Stimulated activated CD8-positive, alpha-beta memory T cell treated with anti-CD3 and anti-CD28 coated beads, Interleukin-4, amount 100 ng/mL, for 4 hours (primary cell): ENCODE measurements around the gene SSBP4.

ENCODE experiments used
- DNase-seq, 2 donors: peaks; one replicate each; pipeline ENCODE4 v3.0.0-alpha.2; 2020; ENCODE audit warnings: low read depth in 2 of 2, low spot score in 1 of 2

The SSBP4 gene

GRCh38 chr19:18442941-18443340 is 23.7 kb downstream of the SSBP4 start:
- no peak for DNase-seq

DNA sequence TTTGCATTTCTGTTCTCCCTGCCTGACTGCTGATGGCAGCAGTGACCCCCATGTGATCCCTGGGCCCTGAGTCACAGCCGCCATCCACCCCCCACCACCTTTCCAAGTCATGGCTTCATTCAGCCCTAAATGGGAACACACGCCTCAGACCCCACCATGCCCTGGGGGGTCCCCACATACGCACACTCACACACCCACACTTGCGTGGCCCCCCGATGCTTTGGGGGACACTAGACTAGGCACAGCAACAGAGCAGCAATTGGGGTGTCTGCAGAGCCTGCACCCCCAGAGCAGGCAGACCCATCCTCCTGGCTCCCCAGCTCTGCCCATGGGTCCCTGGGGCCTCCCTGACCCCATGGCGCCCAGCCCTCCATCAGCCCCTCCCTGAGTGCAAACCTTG is 24.2 kb downstream of the SSBP4 start:
- no peak for DNase-seq

DNA sequence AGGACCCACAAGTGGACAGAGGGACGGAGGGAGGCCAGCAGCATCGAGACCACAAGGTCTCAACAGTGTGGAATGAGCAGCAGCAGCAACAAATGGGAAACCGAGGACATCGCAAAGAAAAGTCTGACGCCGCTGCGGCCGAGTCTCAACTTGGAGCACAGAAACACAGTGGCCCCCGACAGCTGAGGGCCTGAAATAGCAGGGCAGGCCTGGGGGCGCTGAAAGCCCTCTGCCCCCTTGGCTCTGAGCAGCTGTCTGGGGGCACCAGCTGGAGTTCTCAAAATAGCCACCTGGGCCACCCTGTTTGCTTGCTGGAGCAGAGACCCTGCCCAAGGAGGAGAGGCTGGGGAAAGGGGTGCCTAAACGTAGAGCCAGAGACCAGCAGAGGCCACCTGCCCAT is 24.6 kb downstream of the SSBP4 start:
- DNase-seq: no peak

- DNase-seq: no peak
Observed at GRCh38 chr19:18444513-18444912, 25.3 kb downstream of the SSBP4 start.

- no peak for DNase-seq
Observed at GRCh38 chr19:18445262-18445948, 26.2 kb downstream of the SSBP4 start.

GRCh38 chr19:18446145-18446810 is 27.1 kb downstream of the SSBP4 start:
- DNase-seq: no peak

- DNase-seq: no peak
Observed at GRCh38 chr19:18446811-18447359, 27.7 kb downstream of the SSBP4 start.

DNA sequence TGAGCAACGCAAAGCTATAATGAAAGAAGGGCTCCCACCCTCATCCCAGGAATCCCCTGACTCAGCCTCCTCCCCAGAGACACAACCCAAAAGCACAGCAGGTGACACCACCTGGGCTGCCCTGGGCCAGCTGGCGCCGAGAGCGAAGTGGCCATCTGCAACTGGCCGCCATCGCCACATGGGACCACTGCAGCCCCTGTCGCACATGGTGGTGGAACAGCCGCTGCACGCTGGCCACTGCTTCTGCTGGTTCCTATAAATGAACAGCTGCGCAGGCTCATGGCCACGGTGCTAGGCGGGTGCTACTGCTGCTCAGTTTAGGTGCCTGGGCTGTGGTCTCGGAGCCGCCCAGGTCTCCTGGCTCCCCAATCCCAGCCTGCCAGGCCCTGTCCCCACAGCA is 30.4 kb downstream of the SSBP4 start:
- DNase-seq: no peak

- DNase-seq: no peak
Observed at GRCh38 chr19:18450021-18450930, 31.1 kb downstream of the SSBP4 start.

DNA sequence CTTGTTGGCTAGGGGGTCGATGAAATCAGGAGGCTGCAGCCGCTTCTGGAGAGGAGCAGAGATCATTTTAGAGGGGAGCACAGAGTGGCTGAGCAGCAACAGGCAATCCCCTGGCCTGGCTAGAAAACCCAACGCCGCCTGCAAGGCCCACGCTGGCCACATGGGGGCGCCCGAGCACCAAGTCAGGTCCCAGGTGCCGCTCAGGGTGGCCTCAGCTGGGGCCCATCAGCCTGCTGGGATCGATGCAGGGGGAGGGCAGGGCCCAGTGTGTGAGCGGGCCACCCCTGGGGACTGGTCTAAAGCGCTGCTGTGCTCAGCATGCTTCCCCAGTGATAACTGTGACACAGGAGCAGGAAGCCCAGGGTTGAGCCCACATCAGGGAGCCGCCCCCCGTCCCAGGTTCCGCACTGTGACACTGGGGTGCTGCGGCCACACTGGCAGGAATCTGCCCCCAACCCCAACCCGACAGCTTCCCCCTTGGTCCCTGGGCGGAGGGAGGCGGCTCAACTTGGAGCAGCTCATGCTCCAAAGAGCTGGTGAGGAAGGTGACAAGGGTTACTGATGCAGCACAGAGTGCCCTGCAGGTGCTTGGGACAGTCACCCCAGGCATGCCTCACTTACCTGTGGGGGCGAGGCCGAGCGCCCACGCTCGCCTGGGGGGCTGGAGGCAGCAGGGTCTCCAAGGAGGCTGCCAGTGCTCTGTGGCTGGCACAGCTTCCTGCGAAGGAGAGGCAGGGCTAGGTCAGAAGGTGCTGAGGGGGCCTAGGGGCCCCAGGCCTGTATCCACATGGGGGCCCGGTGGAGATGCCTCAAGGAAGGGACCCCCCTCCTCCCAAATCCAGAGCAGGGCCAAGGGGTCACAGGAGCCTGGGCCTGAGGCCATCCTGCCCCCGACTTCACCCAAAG is 32.0 kb downstream of the SSBP4 start:
- DNase-seq: peak; percentile 63 to 83

GRCh38 chr19:18452386-18452785 is 33.2 kb downstream of the SSBP4 start:
- no peak for DNase-seq

- DNase-seq: no peak
Observed at GRCh38 chr19:18453269-18454024, 34.2 kb downstream of the SSBP4 start.

DNA sequence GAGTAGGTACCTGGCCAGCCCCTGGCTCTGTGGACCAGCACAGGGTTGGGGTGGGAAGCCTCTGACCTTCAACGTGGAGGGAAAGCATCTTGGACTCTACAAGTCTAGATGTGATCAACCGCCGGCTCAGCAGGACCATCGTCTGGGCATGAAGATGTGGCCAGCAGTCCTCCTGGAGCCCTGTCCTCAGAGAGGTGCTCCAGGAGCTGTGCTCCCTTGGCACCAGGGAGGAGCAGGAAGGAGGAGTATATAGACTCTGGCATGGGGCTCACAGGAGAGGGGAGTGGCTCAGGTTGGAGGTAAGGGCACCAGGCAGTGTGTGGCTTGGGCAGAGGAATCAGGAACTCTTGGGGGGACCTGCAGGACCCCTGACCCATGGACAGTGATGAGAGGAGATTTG is 37.1 kb downstream of the SSBP4 start:
- no peak for DNase-seq

- DNase-seq: no peak
Observed at GRCh38 chr19:18456974-18457373, 37.8 kb downstream of the SSBP4 start.

DNA sequence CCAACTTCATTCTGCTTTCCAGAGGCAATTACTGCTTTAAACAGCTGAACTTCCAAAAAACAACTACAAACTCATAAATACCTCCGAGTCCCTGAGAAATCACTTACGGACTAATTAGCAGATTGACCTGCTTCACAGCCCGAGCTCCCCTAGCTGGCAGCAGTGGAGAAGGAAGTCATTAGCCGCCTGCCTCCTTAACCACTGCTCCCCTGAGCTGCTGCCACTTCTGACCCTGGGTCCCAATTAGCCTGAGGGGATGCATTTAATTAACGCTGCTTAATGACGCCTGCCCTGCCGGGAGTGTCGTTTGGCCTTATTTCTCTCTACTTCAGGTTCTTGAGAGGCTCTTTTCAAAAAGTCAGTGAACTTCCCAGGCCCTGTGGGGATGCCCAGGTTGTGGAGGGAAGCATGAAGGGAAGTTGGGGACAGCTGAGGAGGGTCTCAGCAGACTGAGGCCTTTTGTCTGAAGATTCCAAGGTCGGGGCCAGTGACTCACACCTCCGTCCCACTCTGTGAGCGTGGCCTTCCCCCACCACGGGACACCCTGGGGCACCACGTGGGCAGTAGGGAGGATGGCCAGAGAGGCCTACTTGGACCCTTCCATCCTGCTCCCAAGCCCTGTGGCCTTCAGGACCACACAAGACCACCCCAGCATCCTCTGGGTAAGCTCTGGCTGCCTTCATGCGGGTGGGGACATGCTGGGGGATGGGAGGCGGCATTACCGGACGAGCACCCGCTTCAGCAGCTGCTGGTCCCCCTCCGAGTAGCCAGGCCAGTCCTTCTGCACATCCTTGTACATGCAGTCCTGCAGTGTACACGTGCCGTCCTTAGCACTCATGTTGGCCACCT is 38.5 kb downstream of the SSBP4 start:
- DNase-seq: no peak

- DNase-seq: no peak
Observed at GRCh38 chr19:18460900-18461299, 41.7 kb downstream of the SSBP4 start.

- DNase-seq: no peak
Observed at GRCh38 chr19:18461471-18461870, 42.3 kb downstream of the SSBP4 start.

DNA sequence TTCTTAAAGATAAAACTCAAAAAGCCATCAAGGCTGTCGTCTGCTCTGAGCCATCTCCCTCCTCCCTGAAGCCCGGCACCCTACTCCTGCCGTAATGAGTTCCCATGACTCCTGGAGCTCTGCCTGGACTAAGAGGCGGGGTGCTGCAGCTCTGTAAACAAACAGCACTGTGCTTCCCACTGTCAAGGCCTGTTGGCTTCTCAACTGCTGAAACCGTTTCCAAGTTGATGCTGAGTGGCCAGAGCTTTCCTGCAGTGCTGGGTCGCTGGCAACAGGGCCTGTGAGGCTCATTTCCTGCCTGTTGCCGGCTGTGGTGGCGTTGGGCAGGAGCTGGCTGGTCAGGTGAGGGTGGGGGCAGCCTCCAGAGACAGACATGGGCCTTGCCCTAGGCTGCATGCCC is 45.4 kb downstream of the SSBP4 start:
- DNase-seq: no peak
